ENCODE results near the gene RPL11.
"Not testable (repeated sequence)": the region's sequence is repeated elsewhere in the genome, so short reads cannot be mapped to it uniquely, and the experiment has no call there.

RPL11 gene

GRCh38 chr1:23685197-23685596 lies 6.4 kb upstream of the RPL11 start:
- DNase-seq (ENCODE audit: low read depth in 2 of 2): not testable (repeated sequence)

- DNase-seq (ENCODE audit: low read depth in 2 of 2): not testable (repeated sequence)
Observed at GRCh38 chr1:23687680-23688079, 3.9 kb upstream of the RPL11 start.

- not testable (repeated sequence) for DNase-seq (ENCODE audit: low read depth in 2 of 2)
Observed at GRCh38 chr1:23688281-23688680, 3.3 kb upstream of the RPL11 start.

GRCh38 chr1:23692308-23692871 lies 784 bp downstream of the RPL11 start:
- no peak for DNase-seq (ENCODE audit: low read depth in 2 of 2)

- no peak for DNase-seq (ENCODE audit: low read depth in 2 of 2)
Observed at GRCh38 chr1:23693599-23693998, 2.0 kb downstream of the RPL11 start.

GRCh38 chr1:23694371-23694770 lies 2.8 kb downstream of the RPL11 start:
- no peak for DNase-seq (ENCODE audit: low read depth in 2 of 2)

- no peak for DNase-seq (ENCODE audit: low read depth in 2 of 2)
Observed at GRCh38 chr1:23695667-23696066, 4.1 kb downstream of the RPL11 start.

- no peak for DNase-seq (ENCODE audit: low read depth in 2 of 2)
Observed at GRCh38 chr1:23696335-23696989, 4.9 kb downstream of the RPL11 start.

- DNase-seq (ENCODE audit: low read depth in 2 of 2): no peak
Observed at GRCh38 chr1:23698466-23698865, 6.9 kb downstream of the RPL11 start.

GRCh38 chr1:23699280-23700179 lies 7.9 kb downstream of the RPL11 start:
- DNase-seq (ENCODE audit: low read depth in 2 of 2): no peak

- no peak for DNase-seq (ENCODE audit: low read depth in 2 of 2)
Observed at GRCh38 chr1:23701310-23701709, 9.7 kb downstream of the RPL11 start.

- DNase-seq (ENCODE audit: low read depth in 2 of 2): no peak
Observed at GRCh38 chr1:23701996-23702395, 10.4 kb downstream of the RPL11 start.

- DNase-seq (ENCODE audit: low read depth in 2 of 2): no peak
Observed at GRCh38 chr1:23704834-23705495, 13.4 kb downstream of the RPL11 start.

- no peak for DNase-seq (ENCODE audit: low read depth in 2 of 2)
Observed at GRCh38 chr1:23709229-23709628, 17.6 kb downstream of the RPL11 start.

GRCh38 chr1:23718482-23718881 lies 26.9 kb downstream of the RPL11 start:
- no peak for DNase-seq (ENCODE audit: low read depth in 2 of 2)

GRCh38 chr1:23719162-23719820 lies 27.7 kb downstream of the RPL11 start:
- no peak for DNase-seq (ENCODE audit: low read depth in 2 of 2)

- no peak for DNase-seq (ENCODE audit: low read depth in 2 of 2)
Observed at GRCh38 chr1:23720256-23720995, 28.8 kb downstream of the RPL11 start.

GRCh38 chr1:23722652-23723051 lies 31.0 kb downstream of the RPL11 start:
- DNase-seq (ENCODE audit: low read depth in 2 of 2): no peak

GRCh38 chr1:23726686-23727085 lies 35.1 kb downstream of the RPL11 start:
- DNase-seq (ENCODE audit: low read depth in 2 of 2): no peak

- no peak for DNase-seq (ENCODE audit: low read depth in 2 of 2)
Observed at GRCh38 chr1:23727362-23727811, 35.8 kb downstream of the RPL11 start.

Measured in fibroblast of skin of left biceps (primary cell).